ENCODE results near the gene ARHGEF37.
A peak's percentile ranks its signal among the peaks of the same experiment; 100 is the strongest.

ARHGEF37 gene

DNA sequence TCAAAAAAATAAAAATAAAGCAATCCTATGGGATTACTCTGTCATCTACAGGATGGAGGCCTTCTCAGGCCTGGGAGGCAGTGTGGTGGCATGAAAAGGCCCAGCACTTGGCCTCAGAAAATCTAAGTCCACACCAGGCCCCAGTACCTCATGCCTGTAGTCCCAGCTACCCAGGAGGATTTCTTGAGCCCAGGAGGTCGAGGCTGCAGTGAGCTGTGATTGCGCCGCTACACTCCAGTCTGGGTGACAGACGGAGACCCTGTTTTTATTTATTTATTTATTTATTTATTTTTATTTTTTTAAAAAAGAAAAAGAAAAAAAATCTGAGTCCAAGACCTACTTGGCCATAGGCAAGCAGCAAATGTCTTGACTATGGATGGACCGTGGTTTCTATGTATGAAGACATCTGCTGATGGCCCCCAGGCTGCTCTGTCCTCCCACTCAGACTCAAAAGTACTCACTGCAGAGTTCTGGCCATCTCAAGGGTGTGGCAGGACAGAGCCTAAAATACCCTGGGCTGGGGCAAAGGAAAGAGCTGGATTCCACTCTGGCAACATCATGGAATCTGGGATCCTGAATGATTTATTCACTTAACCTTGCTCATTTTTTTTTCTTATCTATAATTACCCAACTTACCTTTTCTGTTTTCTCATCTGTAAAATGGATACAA is 55.0 kb downstream of the ARHGEF37 start:
- TF ChIP-seq CTCF (IDR thresholded peaks at IDR 0.05; ENCODE audit: low read depth, low read length) = no peak

GRCh38 chr5:149636861-149637246 is 55.6 kb downstream of the ARHGEF37 start:
- H3K4me3 ChIP-seq (replicated peaks in 1 of 2; ENCODE audit: low read depth in 2 of 2, low read length in 2 of 2) = no peak overlapping the region
- peak; percentile 80 for TF ChIP-seq CTCF (IDR thresholded peaks at IDR 0.05; ENCODE audit: low read depth, low read length)
- peak; percentile 76 to 81 for DNase-seq (ENCODE audit: low read depth in 2 of 2)

More for the DNA sequence above, 55.0 kb downstream of the ARHGEF37 start:
- no peak for DNase-seq (ENCODE audit: low read depth in 2 of 2)
- no peak overlapping the region for H3K4me3 ChIP-seq (replicated peaks in 1 of 2; ENCODE audit: low read depth in 2 of 2, low read length in 2 of 2)

- no peak overlapping the region for H3K4me3 ChIP-seq (replicated peaks in 1 of 2; ENCODE audit: low read depth in 2 of 2, low read length in 2 of 2)
- DNase-seq (ENCODE audit: low read depth in 2 of 2) = no peak
- TF ChIP-seq CTCF (IDR thresholded peaks at IDR 0.05; ENCODE audit: low read depth, low read length) = no peak
These were observed 56.8 kb downstream of the ARHGEF37 start for GRCh38 chr5:149638136-149638535.

- no peak for DNase-seq (ENCODE audit: low read depth in 2 of 2)
- no peak overlapping the region for H3K4me3 ChIP-seq (replicated peaks in 1 of 2; ENCODE audit: low read depth in 2 of 2, low read length in 2 of 2)
- no peak for TF ChIP-seq CTCF (IDR thresholded peaks at IDR 0.05; ENCODE audit: low read depth, low read length)
These were observed 57.4 kb downstream of the ARHGEF37 start for GRCh38 chr5:149638546-149639241.

- no peak for DNase-seq (ENCODE audit: low read depth in 2 of 2)
- no peak for TF ChIP-seq CTCF (IDR thresholded peaks at IDR 0.05; ENCODE audit: low read depth, low read length)
- no peak overlapping the region for H3K4me3 ChIP-seq (replicated peaks in 1 of 2; ENCODE audit: low read depth in 2 of 2, low read length in 2 of 2)
These were observed 58.4 kb downstream of the ARHGEF37 start for GRCh38 chr5:149639737-149640136.

DNA sequence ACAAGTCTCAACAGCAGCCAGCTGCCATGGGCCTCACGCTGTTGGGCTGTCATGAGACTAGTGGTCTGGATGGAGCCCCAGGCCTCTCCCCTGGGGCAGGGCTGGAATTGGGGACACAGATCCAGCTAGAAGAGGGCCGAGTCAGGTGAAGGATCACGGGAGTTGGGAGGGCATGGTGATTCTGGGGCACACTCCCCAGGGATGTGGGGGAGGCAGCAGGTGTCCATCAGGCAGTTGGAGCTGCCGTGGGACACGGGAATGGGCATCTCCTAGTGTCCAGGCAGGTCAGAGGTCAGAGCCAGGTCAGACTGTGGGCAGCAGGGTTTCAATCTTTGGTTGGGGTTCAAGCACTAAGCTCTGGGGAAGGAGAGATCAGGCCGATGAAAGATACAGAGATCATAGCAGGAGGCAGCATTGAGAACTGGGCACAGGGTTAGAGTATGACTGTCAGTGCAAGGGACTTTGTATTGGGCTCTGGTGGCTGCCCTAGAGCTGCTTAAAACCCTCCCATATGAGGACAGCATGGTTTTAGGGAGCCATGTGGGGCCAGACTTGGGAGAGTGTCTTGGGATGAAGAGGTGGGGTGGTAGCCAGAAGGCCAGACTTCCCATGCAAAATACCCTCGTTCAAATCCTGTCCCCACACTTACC is 59.2 kb downstream of the ARHGEF37 start:
- no peak for TF ChIP-seq CTCF (IDR thresholded peaks at IDR 0.05; ENCODE audit: low read depth, low read length)
- DNase-seq (ENCODE audit: low read depth in 2 of 2) = no peak
- no peak overlapping the region for H3K4me3 ChIP-seq (replicated peaks in 1 of 2; ENCODE audit: low read depth in 2 of 2, low read length in 2 of 2)
